Astrocyte (in vitro differentiated cells and primary cell): ENCODE measurements around the gene CACNA1H. TPM values are rescaled to one million over a fixed set of nuclear protein-coding genes. Genes with fewer than 3 reads are reported as not detected.

Experiments
- DNase-seq: peaks from one replicate; pipeline ENCODE4 v3.0.0-alpha.2; 2010; ENCODE audit warnings: low read depth
- FAIRE-seq: peaks from 2 replicates; lab custom pipeline; 2011; peaks lifted over from hg19 to GRCh38; lab: Jason Lieb, UNC
- H2AFZ ChIP-seq: 2 replicates; pipeline ENCODE4 v1.6.0; 2012; ENCODE audit warnings: low read depth, low read length, inconsistent platforms
- H3K27ac ChIP-seq: 2 replicates; pipeline ENCODE4 v1.5.1; 2011; ENCODE audit warnings: low read depth, low read length, inconsistent platforms
- H3K27me3 ChIP-seq: 2 replicates; pipeline ENCODE4 v1.6.0; 2011; ENCODE audit warnings: low read length, inconsistent platforms; ENCODE audit not compliant: insufficient read depth
- H3K36me3 ChIP-seq: 2 replicates; pipeline ENCODE4 v1.5.1; 2011; ENCODE audit warnings: low read length, inconsistent platforms; ENCODE audit not compliant: insufficient read depth
- H3K4me1 ChIP-seq: 2 replicates; pipeline ENCODE4 v1.5.1; 2011; ENCODE audit warnings: low read length, inconsistent platforms; ENCODE audit not compliant: insufficient read depth
- H3K4me2 ChIP-seq: 2 replicates; pipeline ENCODE4 v1.6.0; 2012; ENCODE audit warnings: low read length, inconsistent platforms
- H3K4me3 ChIP-seq: 2 replicates; pipeline ENCODE4 v1.5.1; 2011; ENCODE audit warnings: low read depth, mild to moderate bottlenecking, low read length, inconsistent platforms; ENCODE audit not compliant: insufficient read depth
- H3K79me2 ChIP-seq: 2 replicates; pipeline ENCODE4 v1.6.0; 2012; ENCODE audit warnings: mild to moderate bottlenecking, low read length, inconsistent platforms; ENCODE audit not compliant: insufficient read depth
- H3K9ac ChIP-seq: 2 replicates; pipeline ENCODE4 v1.6.0; 2012; ENCODE audit warnings: mild to moderate bottlenecking, low read length, inconsistent platforms
- H3K9me3 ChIP-seq: 2 replicates; pipeline ENCODE4 v1.5.1; 2012; ENCODE audit warnings: low read depth, mild to moderate bottlenecking, low read length, inconsistent platforms; ENCODE audit not compliant: insufficient read depth
- H4K20me1 ChIP-seq: 2 replicates; pipeline ENCODE4 v1.6.0; 2012; ENCODE audit warnings: low read length, inconsistent platforms; ENCODE audit not compliant: insufficient read depth
- H3K27ac Mint-ChIP-seq: one replicate; pipeline ENCODE4 v1.8.0; 2021; ENCODE audit warnings: mild to moderate bottlenecking, mixed read lengths; ENCODE audit not compliant: unreplicated experiment
- H3K27me3 Mint-ChIP-seq: one replicate; pipeline ENCODE4 v1.8.0; 2021; ENCODE audit warnings: low read depth, mixed read lengths; ENCODE audit not compliant: unreplicated experiment
- H3K36me3 Mint-ChIP-seq: one replicate; pipeline ENCODE4 v1.8.0; 2021; ENCODE audit warnings: low read depth, mixed read lengths; ENCODE audit not compliant: unreplicated experiment
- H3K4me1 Mint-ChIP-seq: one replicate; pipeline ENCODE4 v1.8.0; 2021; ENCODE audit warnings: low read depth, mixed read lengths; ENCODE audit not compliant: unreplicated experiment
- H3K4me3 Mint-ChIP-seq: one replicate; pipeline ENCODE4 v1.8.0; 2021; ENCODE audit warnings: mild to moderate bottlenecking, moderate library complexity, mixed read lengths; ENCODE audit not compliant: unreplicated experiment
- H3K9me3 Mint-ChIP-seq: one replicate; pipeline ENCODE4 v1.8.0; 2021; ENCODE audit warnings: mild to moderate bottlenecking, mixed read lengths; ENCODE audit not compliant: unreplicated experiment
- CTCF ChIP-seq: IDR thresholded peaks from 2 replicates; pipeline ENCODE4 v1.5.1; 2011; ENCODE audit warnings: low read depth, mild to moderate bottlenecking, inconsistent platforms, low read length, moderate library complexity; ENCODE audit not compliant: insufficient read depth
- EZH2 ChIP-seq: IDR thresholded peaks from 2 replicates; pipeline ENCODE4 v1.6.1; 2012; ENCODE audit warnings: mild to moderate bottlenecking, low read length, inconsistent platforms; ENCODE audit not compliant: insufficient read depth
- total RNA-seq: library from RNA; stranded (reverse); gene quantifications from 2 replicates; pipeline ENCODE4 v1.2.1, GENCODE V29; 2021

The CACNA1H gene
- total RNA-seq, 1 donor from 2014 or later = 21.7 TPM

GRCh38 chr16:1146409-1146808 is 6.5 kb upstream of the CACNA1H start:
- H3K27ac ChIP-seq = no peak overlapping the region
- H3K9me3 Mint-ChIP-seq = peaks cover 9% of the 10 kb centered on the region
- H3K9me3 ChIP-seq = peaks cover 3% of the 10 kb centered on the region
- H3K27me3 Mint-ChIP-seq = peaks cover 28% of the 10 kb centered on the region
- H3K4me1 ChIP-seq = no peaks in the 10 kb centered on the region
- H3K4me3 ChIP-seq = no peak overlapping the region
- no peak for DNase-seq
- peaks cover 8% of the 10 kb centered on the region for H3K27me3 ChIP-seq
- no peaks in the 10 kb centered on the region for H3K79me2 ChIP-seq
- H2AFZ ChIP-seq = no peak overlapping the region
- no peaks in the 10 kb centered on the region for H3K4me1 Mint-ChIP-seq
- H3K36me3 ChIP-seq = no peaks in the 10 kb centered on the region
- no peak overlapping the region for H3K9ac ChIP-seq
- no peak overlapping the region for H3K27ac Mint-ChIP-seq
- no peak overlapping the region for H3K4me2 ChIP-seq
- H3K4me3 Mint-ChIP-seq = no peak overlapping the region
- TF ChIP-seq CTCF (no peak), EZH2 (no peak)
- no peak for FAIRE-seq
- peaks cover 4% of the 10 kb centered on the region for H3K36me3 Mint-ChIP-seq
- no peaks in the 10 kb centered on the region for H4K20me1 ChIP-seq

- Histone ChIP-seq H3K27me3 (peaks cover 8% of the 10 kb centered on the region), H3K9me3 (peaks cover 3% of the 10 kb centered on the region), H3K4me3 (no peak overlapping the region), H3K27ac (no peak overlapping the region), H3K4me1 (peaks cover 2% of the 10 kb centered on the region), H3K79me2 (no peaks in the 10 kb centered on the region), H3K9ac (no peak overlapping the region), H4K20me1 (no peaks in the 10 kb centered on the region), H2AFZ (no peak overlapping the region), H3K36me3 (no peaks in the 10 kb centered on the region), H3K4me2 (no peak overlapping the region)
- peaks cover 4% of the 10 kb centered on the region for H3K36me3 Mint-ChIP-seq
- peaks cover 28% of the 10 kb centered on the region for H3K27me3 Mint-ChIP-seq
- no peak for TF ChIP-seq EZH2
- TF ChIP-seq CTCF = no peak
- H3K4me1 Mint-ChIP-seq = no peaks in the 10 kb centered on the region
- H3K27ac Mint-ChIP-seq = no peak overlapping the region
- FAIRE-seq (no peak), DNase-seq (no peak)
- H3K4me3 Mint-ChIP-seq = no peak overlapping the region
- H3K9me3 Mint-ChIP-seq = peaks cover 9% of the 10 kb centered on the region
These were observed 5.9 kb upstream of the CACNA1H start for GRCh38 chr16:1147027-1147426.

- H3K36me3 ChIP-seq = no peaks in the 10 kb centered on the region
- no peak overlapping the region for H2AFZ ChIP-seq
- peaks cover 6% of the 10 kb centered on the region for H3K4me1 ChIP-seq
- H3K9me3 ChIP-seq = peaks cover 3% of the 10 kb centered on the region
- no peaks in the 10 kb centered on the region for H3K27me3 ChIP-seq
- no peak overlapping the region for H3K4me2 ChIP-seq
- TF ChIP-seq EZH2 = no peak
- no peak for TF ChIP-seq CTCF
- Mint-ChIP-seq H3K9me3 (peaks cover 9% of the 10 kb centered on the region), H3K4me1 (no peaks in the 10 kb centered on the region), H3K36me3 (peaks cover 4% of the 10 kb centered on the region), H3K4me3 (no peak overlapping the region), H3K27me3 (peaks cover 13% of the 10 kb centered on the region), H3K27ac (no peak overlapping the region)
- H3K4me3 ChIP-seq = no peak overlapping the region
- DNase-seq = no peak
- H3K27ac ChIP-seq = no peak overlapping the region
- H4K20me1 ChIP-seq = peaks cover under 1% of the 10 kb centered on the region
- no peak overlapping the region for H3K9ac ChIP-seq
- no peak for FAIRE-seq
- H3K79me2 ChIP-seq = no peaks in the 10 kb centered on the region
These were observed 3.7 kb upstream of the CACNA1H start for GRCh38 chr16:1149101-1149636.
